Upper lobe of left lung (tissue), 6 donors: ENCODE results near the gene BCAS3. TPM values are rescaled to one million over a fixed set of nuclear protein-coding genes. Genes with fewer than 3 reads are reported as not detected.

ENCODE experiments used
- ATAC-seq, 2 donors: fragments of 200-7000 bp; cut with Tn5 transposase; one replicate each; pipeline ENCODE4 v1.9.1; 2022; ENCODE audit warnings: mild to moderate bottlenecking in 2 of 2, moderate library complexity in 2 of 2; ENCODE audit not compliant: low FRiP score in 2 of 2
- DNase-seq, 2 donors: peaks; one replicate each; pipeline ENCODE4 v3.0.0-alpha.2; 2019 to 2020
- H3K27ac ChIP-seq, 4 donors: fragments of 200-600 bp; sonication (generic); one replicate each; pipeline ENCODE4 v1.5.1; 2016 to 2019
- H3K27me3 ChIP-seq, 4 donors: fragments of 200-600 bp; sonication (generic); one replicate each; pipeline ENCODE4 v1.5.1; 2017 to 2019
- H3K36me3 ChIP-seq, 4 donors: fragments of 200-600 bp; sonication (generic); one replicate each; pipeline ENCODE4 v1.5.1; 2016 to 2019
- H3K4me1 ChIP-seq, 4 donors: fragments of 200-600 bp; sonication (generic); one replicate each; pipeline ENCODE4 v1.5.1; 2018 to 2019
- H3K4me3 ChIP-seq, 4 donors: fragments of 200-600 bp; sonication (generic); one replicate each; pipeline ENCODE4 v1.5.1; 2017 to 2019; ENCODE audit warnings: mild to moderate bottlenecking in 2 of 4, moderate library complexity in 1 of 4
- H3K9me3 ChIP-seq, 4 donors: fragments of 200-600 bp; sonication (generic); one replicate each; pipeline ENCODE4 v1.5.1; 2018 to 2019
- CTCF ChIP-seq, 6 experiments: fragments of 450-650 bp in 4 of 6; fragments of 200-600 bp in 2 of 6; sonication (generic) in 2 of 6; IDR thresholded peaks; one replicate each; pipeline ENCODE4 v1.5.1; 2016 to 2019; ENCODE audit warnings: antibody characterized with exemption in 6 of 6
- EP300 ChIP-seq, 4 donors: sonication (generic); formaldehyde crosslinking; IDR thresholded peaks; one replicate each; pipeline ENCODE4 v1.5.1; 2017; ENCODE audit warnings: antibody characterized with exemption in 4 of 4, control low read depth in 2 of 4
- POLR2A ChIP-seq, 4 donors: fragments of 450-650 bp; IDR thresholded peaks; one replicate each; pipeline ENCODE4 v1.5.1; 2016 to 2017; ENCODE audit warnings: antibody characterized with exemption in 4 of 4, mild to moderate bottlenecking in 2 of 4
- POLR2AphosphoS5 ChIP-seq, 2 donors: sonication (generic); formaldehyde crosslinking; IDR thresholded peaks; one replicate each; pipeline ENCODE4 v1.5.1; 2017; ENCODE audit warnings: antibody characterized with exemption in 2 of 2
- WGBS, 2 donors: methylation state at CpG; one replicate each; pipeline ENCODE4 v1.1.5; 2017 to 2018; 5-methylcytosine and 5-hydroxymethylcytosine counted together
- total RNA-seq, 6 donors: library from RNA; depleted of rRNA in 4 of 6; stranded (reverse); fragments of >200 nt in 4 of 6; gene quantifications; one replicate each; pipeline versions ENCODE4 v1.1.0 to v1.2.1, GENCODE V29; 2016 to 2021
- donor health status: DM: no; HTN: no; CAD: no; lungs with moderate emphysema.
- donor health status: DM: no; HTN: yes; CAD: no; lungs with severe emphysema.

BCAS3 gene
- total RNA-seq, 6 donors from 2014 or later = 20.1 to 111 (median 37.0) TPM

DNA sequence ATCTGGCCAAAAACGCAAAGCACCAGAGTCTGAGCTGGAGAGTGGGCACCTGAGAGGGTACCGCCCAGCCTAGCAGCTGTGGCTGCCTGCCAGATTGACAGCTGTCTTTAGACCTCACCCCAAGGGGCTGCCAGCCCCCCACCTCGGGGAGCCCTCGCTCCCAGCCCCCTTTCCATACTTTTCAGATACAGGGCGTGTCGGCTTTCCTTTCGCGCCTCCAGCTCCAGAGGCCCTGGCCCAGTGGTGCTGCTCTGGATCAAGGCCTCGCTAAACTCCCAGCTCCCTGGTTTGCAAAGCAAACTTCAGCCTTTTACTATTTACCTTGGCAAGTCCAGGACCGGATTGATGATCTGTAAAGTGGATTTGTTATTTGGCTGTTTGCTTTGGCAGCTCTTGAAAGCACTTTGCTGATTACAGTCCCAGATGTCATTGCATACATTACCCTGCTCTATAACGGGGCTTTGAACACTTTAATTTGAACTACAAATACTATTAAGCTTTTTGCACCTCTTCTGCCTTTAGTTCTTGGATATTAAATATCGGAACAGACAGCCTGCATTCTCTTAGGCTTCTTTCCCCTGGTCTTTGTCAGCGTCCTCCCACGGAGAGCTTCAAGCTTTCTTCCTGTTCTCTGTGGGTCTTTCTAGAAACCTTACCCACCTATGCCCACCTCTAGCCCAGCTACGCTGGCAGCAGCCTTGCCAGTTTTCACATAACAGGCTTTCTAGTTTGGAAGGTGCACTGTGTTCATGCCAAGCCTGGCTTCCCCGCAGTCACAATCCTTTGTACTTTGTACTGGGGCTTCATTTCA is 658.4 kb downstream of the BCAS3 start:
- no peaks in the 10 kb centered on the region for H3K36me3 ChIP-seq
- 55 to 57% methylated on average over 16 of the region's 16 CpGs for WGBS, 2 donors
- H3K9me3 ChIP-seq = no peaks in the 10 kb centered on the region
- DNase-seq = peak in 1 of 2 donors; percentile 55
- TF ChIP-seq POLR2AphosphoS5 (IDR thresholded peaks at IDR 0.05) (no peak), EP300 (IDR thresholded peaks at IDR 0.05) (no peak), POLR2A (IDR thresholded peaks at IDR 0.05) (no peak), CTCF (IDR thresholded peaks at IDR 0.05) (no peak)
- no peaks in the 10 kb centered on the region for H3K27me3 ChIP-seq
- peaks cover 21 to 36% (median 28%) of the 10 kb centered on the region in 4 donors for H3K4me1 ChIP-seq
- peak overlapping the region; percentile 26 to 79 (median 44) for H3K27ac ChIP-seq
- no peak overlapping the region for H3K4me3 ChIP-seq
- ATAC-seq = peak; percentile 35 to 66

DNA sequence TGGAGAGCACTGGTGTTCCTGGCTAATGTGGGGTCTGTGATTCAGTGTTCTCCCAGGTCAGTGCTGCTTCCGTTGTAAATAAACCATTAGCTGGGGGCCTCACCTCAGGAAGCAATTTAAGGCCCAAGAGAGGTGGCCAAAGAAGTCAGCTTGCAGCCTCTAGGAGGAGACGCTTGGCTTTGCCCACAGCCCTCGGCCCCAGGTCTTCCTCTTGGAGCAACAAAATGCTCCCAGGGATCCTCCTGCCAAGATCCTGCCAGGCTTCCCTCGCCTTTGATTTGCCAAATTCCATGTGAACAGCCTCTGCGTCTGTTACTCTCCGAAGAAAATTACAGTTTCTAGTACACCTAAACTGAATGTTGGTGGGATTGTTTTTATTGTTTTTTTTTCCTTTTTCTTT is 659.6 kb downstream of the BCAS3 start:
- Histone ChIP-seq H3K9me3 (no peaks in the 10 kb centered on the region), H3K27me3 (no peaks in the 10 kb centered on the region), H3K27ac (peak overlapping the region in 3 of 4 donors; percentile 22 to 30 (median 22)), H3K36me3 (no peaks in the 10 kb centered on the region), H3K4me3 (no peak overlapping the region), H3K4me1 (peaks cover 12 to 26% (median 18%) of the 10 kb centered on the region in 4 donors)
- ATAC-seq = no peak
- no peak for DNase-seq
- WGBS, 2 donors = 80 to 87% methylated on average over 6 of the region's 6 CpGs
- no peak for TF ChIP-seq CTCF (IDR thresholded peaks at IDR 0.05)
- no peak for TF ChIP-seq EP300 (IDR thresholded peaks at IDR 0.05)
- no peak for TF ChIP-seq POLR2A (IDR thresholded peaks at IDR 0.05)
- TF ChIP-seq POLR2AphosphoS5 (IDR thresholded peaks at IDR 0.05) = no peak

GRCh38 chr17:61338000-61338798 is 660.5 kb downstream of the BCAS3 start:
- no peaks in the 10 kb centered on the region for H3K27me3 ChIP-seq
- ATAC-seq = no peak

DNA sequence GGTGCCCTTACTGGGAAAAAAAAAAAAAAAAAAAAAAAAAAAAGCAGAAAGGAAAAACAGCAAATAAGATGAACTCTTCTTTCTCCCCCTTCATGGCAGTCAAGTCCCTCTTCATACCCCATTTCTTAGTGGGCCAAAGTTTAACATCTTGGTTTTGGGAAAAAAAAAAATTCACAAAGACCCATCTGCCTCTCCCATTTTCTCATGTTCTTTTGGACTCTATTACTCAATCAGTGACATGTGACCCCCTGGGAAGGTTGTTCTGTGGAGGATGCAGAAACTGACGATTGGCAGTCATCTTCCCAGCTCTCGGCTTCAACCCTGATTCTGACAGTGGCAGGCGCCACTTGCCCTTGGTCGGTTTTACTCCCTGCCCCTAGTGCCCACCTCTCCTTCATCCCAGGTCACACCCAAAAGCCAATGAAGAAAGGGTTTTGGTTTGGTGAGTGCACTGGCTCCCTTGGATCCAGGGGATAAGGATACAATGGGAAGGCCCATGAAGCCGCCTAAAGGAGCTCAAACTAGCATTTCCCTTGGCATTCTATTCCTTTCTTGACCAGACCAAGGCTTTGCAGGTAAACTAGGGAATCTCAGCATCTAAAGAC is 661.3 kb downstream of the BCAS3 start:
- TF ChIP-seq POLR2AphosphoS5 (IDR thresholded peaks at IDR 0.05) (no peak), EP300 (IDR thresholded peaks at IDR 0.05) (no peak), CTCF (IDR thresholded peaks at IDR 0.05) (no peak), POLR2A (IDR thresholded peaks at IDR 0.05) (no peak)
- no peak for ATAC-seq

More at GRCh38 chr17:61338000-61338798, 660.5 kb downstream of the BCAS3 start:
- TF ChIP-seq POLR2AphosphoS5 (IDR thresholded peaks at IDR 0.05) (no peak), POLR2A (IDR thresholded peaks at IDR 0.05) (no peak), CTCF (IDR thresholded peaks at IDR 0.05) (no peak), EP300 (IDR thresholded peaks at IDR 0.05) (no peak)
- Histone ChIP-seq H3K9me3 (no peaks in the 10 kb centered on the region), H3K4me1 (peaks cover 12 to 26% (median 17%) of the 10 kb centered on the region in 4 donors), H3K36me3 (no peaks in the 10 kb centered on the region), H3K27ac (peak overlapping the region; percentile 27 to 67 (median 56)), H3K4me3 (no peak overlapping the region)
- no peak for DNase-seq
- 70 to 72% methylated on average over 12 of the region's 12 CpGs for WGBS, 2 donors

More for the DNA sequence above, 661.3 kb downstream of the BCAS3 start:
- no peaks in the 10 kb centered on the region for H3K27me3 ChIP-seq
- H3K9me3 ChIP-seq = no peaks in the 10 kb centered on the region
- peaks cover 12 to 26% (median 17%) of the 10 kb centered on the region in 4 donors for H3K4me1 ChIP-seq
- H3K4me3 ChIP-seq = no peak overlapping the region
- 90% methylated on average over 5 of the region's 5 CpGs for WGBS, 2 donors
- H3K36me3 ChIP-seq = no peaks in the 10 kb centered on the region
- DNase-seq = no peak
- H3K27ac ChIP-seq = peak overlapping the region in 3 of 4 donors; percentile 49 to 67 (median 62)
